Panc1 (cell line): Measurements from ENCODE around the gene DHODH. TPM values are rescaled to one million over a fixed set of nuclear protein-coding genes. Genes with fewer than 3 reads are reported as not detected.

Experiments used
- ATAC-seq: fragments of 200-7000 bp; cut with Tn5 transposase; 2 replicates; pipeline ENCODE4 v1.9.1; 2020; ENCODE audit warnings: mild to moderate bottlenecking, moderate library complexity
- BruUV-seq: library from RNA; stranded (reverse); fragments of 400-500 nt; replicated peaks from 2 replicates; lab custom pipeline; 2021; lab: Mats Ljungman, UMichigan
- CTCF ChIA-PET: fragments of 300-600 bp; sonication (Branson Sonifier 250); formaldehyde crosslinking; loops from one replicate; lab custom pipeline; 2022; ENCODE audit warnings: antibody characterized with exemption; lab: Charles Lee
- POLR2A ChIA-PET: fragments of 300-600 bp; sonication (Branson Sonifier 250); formaldehyde crosslinking; loops from one replicate; lab custom pipeline; 2022; ENCODE audit warnings: antibody characterized with exemption; lab: Charles Lee
- DNase-seq: peaks from one replicate; pipeline ENCODE4 v3.0.0-alpha.2; 2010; ENCODE audit warnings: low read depth, low spot score
- H3K27ac ChIP-seq: 2 replicates; pipeline ENCODE4 v1.5.1; 2011; ENCODE audit warnings: mild to moderate bottlenecking, low read length, inconsistent platforms
- H3K27me3 ChIP-seq: fragments of 200-500 bp; sonication (Bioruptor generic); 2 replicates; pipeline ENCODE4 v1.6.0; 2014; ENCODE audit warnings: low read length, inconsistent platforms; ENCODE audit not compliant: control insufficient read depth, insufficient read depth
- H3K36me3 ChIP-seq: fragments of 200-500 bp; sonication (Bioruptor generic); 2 replicates; pipeline ENCODE4 v1.5.1; 2014; ENCODE audit warnings: inconsistent platforms, mild to moderate bottlenecking, low read length, moderate library complexity; ENCODE audit not compliant: control insufficient read depth, insufficient read depth
- H3K4me1 ChIP-seq: 2 replicates; pipeline ENCODE4 v1.5.1; 2011; ENCODE audit warnings: inconsistent platforms, mild to moderate bottlenecking, low read length, moderate library complexity; ENCODE audit not compliant: control insufficient read depth, insufficient read depth
- H3K4me3 ChIP-seq, 2 experiments: 2 replicates each; pipeline ENCODE4 v1.5.1; 2011 to 2012; ENCODE audit warnings: low read depth in 2 of 2, low read length in 2 of 2, mild to moderate bottlenecking in 2 of 2, inconsistent platforms in 1 of 2, moderate library complexity in 1 of 2
- H3K9me3 ChIP-seq: fragments of 200-500 bp; sonication (Bioruptor generic); 2 replicates; pipeline ENCODE4 v1.5.1; 2014; ENCODE audit warnings: low read depth, mild to moderate bottlenecking, inconsistent platforms, low read length, moderate library complexity; ENCODE audit not compliant: control insufficient read depth, insufficient read depth
- CTCF ChIP-seq: fragments of 450-650 bp; IDR thresholded peaks from 2 replicates; pipeline ENCODE4 v1.5.1; 2017; ENCODE audit warnings: mild to moderate bottlenecking
- POLR2AphosphoS5 ChIP-seq: IDR thresholded peaks from 2 replicates; pipeline ENCODE4 v1.6.1; 2012; ENCODE audit warnings: mild to moderate bottlenecking, low read depth, low read length, moderate library complexity
- REST ChIP-seq, 2 experiments: IDR thresholded peaks; 2 replicates each; pipeline ENCODE4 v1.6.1; 2011 to 2012; ENCODE audit warnings: low read depth in 2 of 2, control low read depth in 1 of 2, low read length in 1 of 2, mild to moderate bottlenecking in 1 of 2, moderate library complexity in 1 of 2; ENCODE audit not compliant: insufficient read depth in 1 of 2
- SIN3A ChIP-seq: IDR thresholded peaks from 2 replicates; pipeline ENCODE4 v1.6.1; 2012; ENCODE audit warnings: low read depth, mild to moderate bottlenecking, low read length, moderate library complexity, borderline replicate concordance; ENCODE audit not compliant: insufficient read depth
- TCF7L2 ChIP-seq: IDR thresholded peaks from 2 replicates; pipeline ENCODE4 v1.6.1; 2011; ENCODE audit warnings: mild to moderate bottlenecking, low read depth, low read length, inconsistent platforms
- in situ Hi-C: cut with HindIII; loops from 2 replicates; pipeline ENCODE4 v1.10.0; 2016; ENCODE audit warnings: low sequenced_read_pairs, low pct_unique_long_range_greater_than_20kb
- intact Hi-C: fragments of 100-400 bp; cut with micrococcal nuclease; formaldehyde crosslinking; loops from one replicate; pipeline ENCODE4 v1.10.0; 2022; ENCODE audit not compliant: unreplicated experiment
- total RNA-seq: library from RNA; stranded (reverse); gene quantifications from one replicate; pipeline ENCODE4 v1.2.1, GENCODE V29; 2021; ENCODE audit not compliant: unreplicated experiment

Gene DHODH
- total RNA-seq, 1 experiment from 2014 or later: 8.9 TPM

GRCh38 chr16:72043539-72043938 lies 35.0 kb downstream of the DHODH start:
- ChIA-PET POLR2A (no interaction called here), CTCF (no interaction called here)
- Histone ChIP-seq H3K4me1 (no peaks in the 10 kb centered on the region), H3K36me3 (no peaks in the 10 kb centered on the region), H3K9me3 (no peaks in the 10 kb centered on the region), H3K27me3 (no peaks in the 10 kb centered on the region), H3K4me3 (no peak overlapping the region), H3K27ac (no peak overlapping the region)
- TF ChIP-seq SIN3A: no peak
- no peak for TF ChIP-seq REST (IDR thresholded peaks at IDR 0.05; ENCODE audit: insufficient read depth in 1 of 2, low read depth in 2 of 2, low read length in 1 of 2)
- TF ChIP-seq POLR2AphosphoS5: no peak
- TF ChIP-seq TCF7L2: no peak
- no peak for TF ChIP-seq CTCF
- in situ Hi-C loops (no loop called here), intact Hi-C loops (no loop called here)
- BruUV-seq: no TSS peak
- ATAC-seq: no peak
- DNase-seq: no peak

- Histone ChIP-seq H3K4me1 (no peaks in the 10 kb centered on the region), H3K9me3 (no peaks in the 10 kb centered on the region), H3K4me3 (no peak overlapping the region), H3K36me3 (no peaks in the 10 kb centered on the region), H3K27me3 (no peaks in the 10 kb centered on the region), H3K27ac (no peak overlapping the region)
- ChIA-PET POLR2A (no interaction called here), CTCF (no interaction called here)
- in situ Hi-C loops: no loop called here
- intact Hi-C loops: no loop called here
- BruUV-seq: no TSS peak
- TF ChIP-seq REST (IDR thresholded peaks at IDR 0.05; ENCODE audit: insufficient read depth in 1 of 2, low read depth in 2 of 2, low read length in 1 of 2) (no peak), SIN3A (no peak), TCF7L2 (no peak), CTCF (no peak), POLR2AphosphoS5 (no peak)
- DNase-seq: no peak
- ATAC-seq: no peak
Measured at GRCh38 chr16:72044296-72044695, 35.8 kb downstream of the DHODH start.
